OCI-LY7 (cell line): ENCODE measurements around the gene TMEM69. TPM values are rescaled to one million over a fixed set of nuclear protein-coding genes. Genes with fewer than 3 reads are reported as not detected.

Experiments
- BruUV-seq: library from RNA; stranded (reverse); fragments of 400-500 nt; replicated peaks from 2 replicates; lab custom pipeline; 2021; lab: Mats Ljungman, UMichigan
- CTCF ChIA-PET: fragments of 300-600 bp; sonication (Branson Sonifier 250); formaldehyde crosslinking; loops from one replicate; lab custom pipeline; 2022; ENCODE audit warnings: antibody characterized with exemption; ENCODE audit not compliant: unreplicated experiment; lab: Charles Lee
- POLR2A ChIA-PET: fragments of 300-600 bp; sonication (Branson Sonifier 250); formaldehyde crosslinking; loops from one replicate; lab custom pipeline; 2022; ENCODE audit warnings: antibody characterized with exemption; lab: Charles Lee
- DNase-seq: peaks from one replicate; pipeline ENCODE4 v3.0.0-alpha.2; 2015; ENCODE audit warnings: low spot score
- H2AFZ ChIP-seq: fragments of 200-600 bp; sonication (generic), shearing (Covaris generic); 2 replicates; pipeline ENCODE4 v1.6.1; 2014; ENCODE audit warnings: mild to moderate bottlenecking, antibody characterized with exemption, low read length, moderate library complexity
- H3K27ac ChIP-seq: fragments of 200-600 bp; sonication (generic); 2 replicates; pipeline ENCODE4 v1.5.1; 2014; ENCODE audit warnings: mixed run types, low read depth, mild to moderate bottlenecking, moderate library complexity, low read length, inconsistent platforms; ENCODE audit not compliant: poor library complexity, severe bottlenecking
- H3K36me3 ChIP-seq: fragments of 200-600 bp; sonication (generic); 2 replicates; pipeline ENCODE4 v1.6.1; 2014; ENCODE audit warnings: mild to moderate bottlenecking, antibody characterized with exemption, low read length, moderate library complexity, mixed read lengths; ENCODE audit not compliant: insufficient read depth
- H3K4me1 ChIP-seq: fragments of 200-600 bp; sonication (generic); 2 replicates; pipeline ENCODE4 v1.5.1; 2014; ENCODE audit warnings: mild to moderate bottlenecking, low read length; ENCODE audit not compliant: insufficient read depth, poor library complexity, severe bottlenecking
- H3K4me2 ChIP-seq: fragments of 200-600 bp; sonication (generic); 2 replicates; pipeline ENCODE4 v1.6.1; 2014; ENCODE audit warnings: mild to moderate bottlenecking, low read length
- H3K4me3 ChIP-seq: fragments of 200-600 bp; sonication (generic); 2 replicates; pipeline ENCODE4 v1.5.1; 2014; ENCODE audit warnings: mild to moderate bottlenecking, low read depth, low read length; ENCODE audit not compliant: poor library complexity, severe bottlenecking
- H3K79me2 ChIP-seq: fragments of 200-600 bp; sonication (generic); 2 replicates; pipeline ENCODE4 v1.6.1; 2016; ENCODE audit warnings: low read depth, mild to moderate bottlenecking, low read length, moderate library complexity, mixed read lengths; ENCODE audit not compliant: insufficient read depth
- H3K9me2 ChIP-seq: fragments of 200-600 bp; sonication (generic); 2 replicates; pipeline ENCODE4 v1.6.1; 2016; ENCODE audit warnings: mild to moderate bottlenecking, low read length, mixed read lengths; ENCODE audit not compliant: insufficient read depth
- H3K9me3 ChIP-seq: fragments of 200-600 bp; sonication (generic); 2 replicates; pipeline ENCODE4 v1.6.1; 2014; ENCODE audit warnings: mild to moderate bottlenecking, mixed run types, low read length, mixed read lengths
- H4K20me1 ChIP-seq: fragments of 200-600 bp; sonication (generic); 2 replicates; pipeline ENCODE4 v1.6.1; 2014; ENCODE audit warnings: mild to moderate bottlenecking, antibody characterized with exemption, low read length, moderate library complexity, mixed read lengths; ENCODE audit not compliant: insufficient read depth
- EZH2phosphoT487 ChIP-seq: fragments of 200-600 bp; sonication (generic); IDR thresholded peaks from 2 replicates; pipeline ENCODE4 v1.6.1; 2018; ENCODE audit warnings: low read depth, borderline replicate concordance, mild to moderate bottlenecking, mixed run types, antibody characterized with exemption, low read length, moderate library complexity, mixed read lengths
- intact Hi-C: fragments of 100-400 bp; cut with micrococcal nuclease; formaldehyde crosslinking; loops from one replicate; pipeline ENCODE4 v1.10.0; 2022; ENCODE audit not compliant: unreplicated experiment
- total RNA-seq, 2 experiments: library from RNA; depleted of rRNA in 1 of 2; stranded (reverse); fragments of >200 nt in 1 of 2; shearing (Covaris generic) in 1 of 2; gene quantifications; 2 replicates each; pipeline ENCODE4 v1.2.3, GENCODE V29; 2014 to 2022
- TF ChIP-seq, protein P1 (sequence below): fragments of 200-600 bp; sonication (generic); conservative IDR thresholded peaks from 2 replicates; pipeline ENCODE4 v1.5.1; 2014; ENCODE audit warnings: mild to moderate bottlenecking, antibody characterized with exemption, low read length, moderate library complexity, mixed read lengths

The TMEM69 gene
- total RNA-seq, 2 experiments from 2014 or later: 35.8 to 42.2 TPM

DNA sequence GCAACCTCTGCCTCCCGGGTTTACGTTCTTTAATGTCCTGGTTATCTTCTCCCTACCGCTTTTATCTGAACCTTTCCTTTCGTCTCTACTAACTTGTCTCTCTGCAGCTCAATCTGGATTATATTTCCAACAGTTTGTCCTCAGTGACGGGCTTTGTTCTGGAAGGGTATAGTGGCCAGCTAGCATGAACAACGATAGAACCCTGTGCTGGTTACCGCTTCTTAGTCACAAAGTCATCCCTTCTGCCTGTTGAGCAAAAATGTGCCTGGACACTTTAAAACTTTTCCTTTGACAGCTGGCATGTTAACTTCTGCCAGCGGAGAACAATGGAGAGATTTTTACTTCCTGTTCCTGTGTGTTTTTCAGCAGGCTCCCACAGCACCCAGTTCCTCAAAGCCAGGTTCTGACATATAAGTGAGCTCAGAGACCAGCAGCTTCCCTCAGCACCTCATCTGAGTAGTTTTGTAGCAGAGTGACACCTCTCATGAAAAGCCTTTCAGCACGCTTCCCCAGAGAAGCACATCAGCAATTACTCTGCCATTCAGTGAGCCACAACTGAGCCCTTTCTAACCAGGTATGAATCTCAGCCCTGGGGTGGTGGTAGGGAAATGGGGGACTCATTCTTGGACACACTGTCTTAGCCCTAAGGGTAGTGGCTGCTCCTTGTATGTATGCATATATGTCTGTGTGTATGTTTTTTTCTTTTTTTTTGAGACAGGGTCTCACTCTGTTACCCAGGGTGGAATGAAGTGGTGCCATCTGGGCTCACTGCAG, 40.5 kb upstream of the TMEM69 start:
- POLR2A ChIA-PET: interaction anchor here (0.5 to 0.8 kb wide), 2 partner anchors 12 to 36 kb away, joined by 4 to 9 read pairs; no protein-coding TSS in a partner anchor
- peaks cover 85% of the 10 kb centered on the region for H3K36me3 ChIP-seq
- H3K79me2 ChIP-seq: peaks cover 17% of the 10 kb centered on the region; the same call in 1 of the 2 replicates
- CTCF ChIA-PET: no interaction called here
- peaks cover 16% of the 10 kb centered on the region; the same call in 1 of the 2 replicates for H4K20me1 ChIP-seq
- H3K27ac ChIP-seq: no peak overlapping the region
- no peak overlapping the region for H3K4me2 ChIP-seq
- DNase-seq: no peak
- no peaks in the 10 kb centered on the region for H3K9me2 ChIP-seq
- no peaks in the 10 kb centered on the region for H3K9me3 ChIP-seq
- H2AFZ ChIP-seq: no peak overlapping the region
- intact Hi-C loops: loop anchor here (10.0 kb wide), 1 partner anchor 357 kb away; no protein-coding TSS in a partner anchor
- no peak overlapping the region for H3K4me3 ChIP-seq
- TF ChIP-seq EZH2phosphoT487: no peak
- TF ChIP-seq, protein P1, sequence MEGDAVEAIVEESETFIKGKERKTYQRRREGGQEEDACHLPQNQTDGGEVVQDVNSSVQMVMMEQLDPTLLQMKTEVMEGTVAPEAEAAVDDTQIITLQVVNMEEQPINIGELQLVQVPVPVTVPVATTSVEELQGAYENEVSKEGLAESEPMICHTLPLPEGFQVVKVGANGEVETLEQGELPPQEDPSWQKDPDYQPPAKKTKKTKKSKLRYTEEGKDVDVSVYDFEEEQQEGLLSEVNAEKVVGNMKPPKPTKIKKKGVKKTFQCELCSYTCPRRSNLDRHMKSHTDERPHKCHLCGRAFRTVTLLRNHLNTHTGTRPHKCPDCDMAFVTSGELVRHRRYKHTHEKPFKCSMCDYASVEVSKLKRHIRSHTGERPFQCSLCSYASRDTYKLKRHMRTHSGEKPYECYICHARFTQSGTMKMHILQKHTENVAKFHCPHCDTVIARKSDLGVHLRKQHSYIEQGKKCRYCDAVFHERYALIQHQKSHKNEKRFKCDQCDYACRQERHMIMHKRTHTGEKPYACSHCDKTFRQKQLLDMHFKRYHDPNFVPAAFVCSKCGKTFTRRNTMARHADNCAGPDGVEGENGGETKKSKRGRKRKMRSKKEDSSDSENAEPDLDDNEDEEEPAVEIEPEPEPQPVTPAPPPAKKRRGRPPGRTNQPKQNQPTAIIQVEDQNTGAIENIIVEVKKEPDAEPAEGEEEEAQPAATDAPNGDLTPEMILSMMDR: no peak
- no TSS peak for BruUV-seq
- peaks cover 36% of the 10 kb centered on the region for H3K4me1 ChIP-seq

DNA sequence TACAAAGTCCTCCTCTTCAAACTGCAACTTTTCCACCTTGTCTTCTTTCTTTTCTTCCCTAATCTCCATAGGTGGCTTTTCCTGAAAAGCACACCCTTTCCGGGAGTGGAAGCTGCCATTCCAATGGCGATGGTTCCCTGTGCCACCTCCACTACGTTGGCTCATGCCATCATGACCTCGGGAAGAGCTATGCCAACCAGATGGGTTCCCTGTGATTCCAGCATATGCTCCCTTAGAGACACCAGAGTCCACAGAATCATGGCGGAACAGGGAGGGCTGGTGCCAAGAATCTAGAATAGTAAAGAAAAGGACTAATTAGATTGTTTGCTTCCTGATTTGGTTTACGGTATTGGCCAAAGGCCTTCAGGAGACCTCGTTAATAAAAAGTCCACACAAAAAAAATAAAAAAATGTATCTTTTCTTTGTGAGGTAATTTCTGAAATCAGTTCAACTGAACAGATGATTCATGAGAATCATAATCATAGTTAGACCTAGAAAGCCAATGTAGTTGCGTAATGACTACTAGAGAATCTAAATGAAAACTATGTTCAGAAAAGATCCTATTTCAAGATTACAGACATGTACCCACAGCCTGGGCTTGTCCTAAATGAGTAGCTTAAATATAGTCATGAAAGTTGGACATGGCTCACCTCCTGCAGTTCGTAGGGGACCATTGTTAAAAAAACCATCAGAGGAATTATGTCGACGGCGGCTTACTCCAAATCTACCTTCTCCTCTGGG, 33.3 kb upstream of the TMEM69 start:
- BruUV-seq: no TSS peak
- Histone ChIP-seq H3K79me2 (no peaks in the 10 kb centered on the region), H3K4me1 (no peaks in the 10 kb centered on the region), H4K20me1 (no peaks in the 10 kb centered on the region), H3K9me3 (no peaks in the 10 kb centered on the region), H3K4me3 (no peak overlapping the region), H3K9me2 (no peaks in the 10 kb centered on the region), H2AFZ (no peak overlapping the region), H3K4me2 (no peak overlapping the region), H3K27ac (no peak overlapping the region), H3K36me3 (peaks cover 98% of the 10 kb centered on the region)
- no peak for DNase-seq
- ChIA-PET POLR2A (interaction anchor here (0.7 to 1.5 kb wide), 3 partner anchors 10 to 264 kb away, joined by 3 to 7 read pairs (median 3); no protein-coding TSS in a partner anchor), CTCF (no interaction called here)
- TF ChIP-seq, protein P1: no peak
- TF ChIP-seq EZH2phosphoT487: no peak
- intact Hi-C loops: no loop called here
